Ovary (tissue), 9 donors: ENCODE results near the gene CAPG. TPM values are rescaled to one million over a fixed set of nuclear protein-coding genes. Genes with fewer than 3 reads are reported as not detected.
A peak's percentile ranks its signal among the peaks of the same experiment; 100 is the strongest.
"Not testable (repeated sequence)": the region's sequence is repeated elsewhere in the genome, so short reads cannot be mapped to it uniquely, and the experiment has no call there.

Experiments used
- DNase-seq, 5 donors: peaks; one replicate each; pipeline ENCODE4 v3.0.0-alpha.2; 2019 to 2020
- H3K27ac ChIP-seq, 2 donors: fragments of 200-600 bp; one replicate each; pipeline versions ENCODE4 v1.5.1 to v1.8.0; 2019 to 2022
- H3K27me3 ChIP-seq: fragments of 200-600 bp; one replicate; pipeline ENCODE4 v1.8.0; 2022
- H3K36me3 ChIP-seq: fragments of 200-600 bp; sonication (generic); one replicate; pipeline ENCODE4 v1.5.1; 2019
- H3K4me1 ChIP-seq: one replicate; pipeline ENCODE4 v1.8.1; 2013; ENCODE audit warnings: mild to moderate bottlenecking, moderate library complexity; ENCODE audit not compliant: insufficient read depth
- H3K4me3 ChIP-seq: fragments of 200-600 bp; sonication (generic); one replicate; pipeline ENCODE4 v1.5.1; 2017
- H3K9me3 ChIP-seq, 2 donors: fragments of 200-600 bp in 1 of 2; sonication (generic) in 1 of 2; one replicate each; pipeline versions ENCODE4 v1.5.1 to v1.8.1; 2013 to 2019; ENCODE audit warnings: mild to moderate bottlenecking in 1 of 2, moderate library complexity in 1 of 2
- EP300 ChIP-seq: sonication (generic); formaldehyde crosslinking; IDR thresholded peaks from one replicate; pipeline ENCODE4 v1.6.1; 2017; ENCODE audit warnings: antibody characterized with exemption
- POLR2A ChIP-seq: fragments of 450-650 bp; IDR thresholded peaks from one replicate; pipeline ENCODE4 v1.6.1; 2017; ENCODE audit warnings: antibody characterized with exemption, mild to moderate bottlenecking, moderate library complexity
- WGBS, 3 donors: extraction: QIAGEN DNeasy Blood & Tissue Kit in 1 of 3; methylation state at CpG; one replicate each; pipeline versions ENCODE4 v1.1.5 to v1.1.7; 2013 to 2017; 5-methylcytosine and 5-hydroxymethylcytosine counted together
- intact Hi-C, 4 donors: fragments of 100-400 bp; cut with DNase I; formaldehyde crosslinking; loops; one replicate each; pipeline versions ENCODE4 v1.11.0 to v1.15.1; 2022 to 2023
- polyA plus RNA-seq, 2 donors: library from polyadenylated mRNA; stranded (reverse); fragments of 200-250 nt in 1 of 2; fragments of 350-450 nt in 1 of 2; fragmentation: Illumina TruSeq in 1 of 2; extraction: RNeasy Lipid Tissue Mini Kit (QIAGEN cat#74804) in 1 of 2; gene quantifications; one replicate each; pipeline ENCODE4 v1.2.3, GENCODE V29; 2013 to 2014
- total RNA-seq, 7 donors: library from RNA; depleted of rRNA in 2 of 7; stranded (reverse); fragments of >200 nt in 2 of 7; fragmentation: NEBNext Ultra II Directional in 3 of 7; extraction: Animal tissue kit (Norgen Biotek cat#: 25700) in 3 of 7; gene quantifications; one replicate each; pipeline versions ENCODE4 v1.1.0 to v1.2.4, GENCODE V29; 2016 to 2023
- TF ChIP-seq, protein P1 (sequence below), 3 donors: fragments of 450-650 bp in 2 of 3; fragments of 200-600 bp in 1 of 3; IDR thresholded peaks; one replicate each; pipeline versions ENCODE4 v1.5.1 to v1.8.0; 2016 to 2022; ENCODE audit warnings: antibody characterized with exemption in 3 of 3, mild to moderate bottlenecking in 1 of 3
- donor health status: DM: no; HTN: no; CAD: no; lungs with moderate emphysema.
- donor health status: DM: no; HTN: no; CAD: no.
- donor health status: Bipolar disorder and iron deficiency.
- donor health status: DM: yes; HTN: yes; CAD: no.
- donor health status: DM: no; HTN: no; CAD: no.
- donor health status: DM: yes; HTN: yes; CAD: no.

CAPG gene
- total and polyA plus RNA-seq, 9 donors: 6.8 to 97.8 (median 22.8) TPM

DNA sequence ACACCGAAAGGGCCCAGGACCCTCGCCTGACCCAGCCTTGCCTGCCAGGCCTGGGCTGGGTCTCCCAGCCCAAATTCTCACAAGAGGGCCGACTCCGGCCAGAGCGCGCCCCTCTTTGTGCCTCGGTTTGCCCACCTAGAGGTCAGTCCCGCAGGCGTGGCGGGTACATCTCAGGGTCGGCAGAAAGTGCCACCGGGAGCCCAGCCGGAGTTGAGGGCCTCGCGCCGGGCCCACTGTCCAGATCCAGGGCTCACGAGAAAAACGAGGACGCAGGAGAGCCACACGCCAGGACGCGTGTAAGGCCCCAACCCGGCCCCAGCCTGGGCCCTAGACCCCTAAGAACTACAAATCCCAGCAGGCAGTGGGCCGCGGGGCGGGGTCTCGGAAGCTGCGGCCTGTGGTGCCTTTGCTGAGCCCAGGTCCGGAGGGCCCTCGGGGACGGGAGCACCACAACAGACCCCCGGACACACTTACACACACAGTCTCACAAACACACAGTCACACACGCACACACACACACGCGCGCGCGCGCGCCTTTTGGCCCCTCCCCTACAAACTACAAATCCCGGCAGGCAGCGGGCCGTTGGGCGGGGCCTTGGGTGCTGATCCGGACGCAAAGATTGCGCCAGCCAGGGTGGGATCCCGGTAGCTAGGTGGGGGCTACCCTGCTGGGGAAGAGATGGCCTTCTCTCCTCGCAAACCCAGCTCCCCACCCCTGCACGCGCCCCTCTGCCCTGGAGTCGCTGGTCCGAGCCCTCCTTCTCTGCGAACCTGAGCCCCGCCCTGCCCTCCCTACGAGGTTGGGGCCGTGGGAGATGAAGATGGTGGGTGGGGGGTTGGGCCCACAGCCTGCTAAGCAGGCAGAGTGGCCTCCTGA is 8.2 kb upstream of the CAPG start, which contains the start of gene SH2D6:
TSS of gene SH2D6 (plus strand) at position 583 of the 877 bp plus-strand sequence. CDS start 10,752 bp downstream, outside the sequence.
- Histone ChIP-seq H3K27me3 (no peaks in the 10 kb centered on the region), H3K4me1 (peaks cover 5% of the 10 kb centered on the region), H3K27ac (peak within 1 kb of the TSS; percentile 71 to 87), H3K4me3 (peak within 1 kb of the TSS; percentile 65), H3K9me3 (no peaks in the 10 kb centered on the region), H3K36me3 (no peaks in the 10 kb centered on the region)
- WGBS, 3 donors: 13 to 23% (median 15%) methylated on average over 42 to 57 of the region's 57 CpGs
- intact Hi-C loops: no loop called here
- TF ChIP-seq, protein P1, sequence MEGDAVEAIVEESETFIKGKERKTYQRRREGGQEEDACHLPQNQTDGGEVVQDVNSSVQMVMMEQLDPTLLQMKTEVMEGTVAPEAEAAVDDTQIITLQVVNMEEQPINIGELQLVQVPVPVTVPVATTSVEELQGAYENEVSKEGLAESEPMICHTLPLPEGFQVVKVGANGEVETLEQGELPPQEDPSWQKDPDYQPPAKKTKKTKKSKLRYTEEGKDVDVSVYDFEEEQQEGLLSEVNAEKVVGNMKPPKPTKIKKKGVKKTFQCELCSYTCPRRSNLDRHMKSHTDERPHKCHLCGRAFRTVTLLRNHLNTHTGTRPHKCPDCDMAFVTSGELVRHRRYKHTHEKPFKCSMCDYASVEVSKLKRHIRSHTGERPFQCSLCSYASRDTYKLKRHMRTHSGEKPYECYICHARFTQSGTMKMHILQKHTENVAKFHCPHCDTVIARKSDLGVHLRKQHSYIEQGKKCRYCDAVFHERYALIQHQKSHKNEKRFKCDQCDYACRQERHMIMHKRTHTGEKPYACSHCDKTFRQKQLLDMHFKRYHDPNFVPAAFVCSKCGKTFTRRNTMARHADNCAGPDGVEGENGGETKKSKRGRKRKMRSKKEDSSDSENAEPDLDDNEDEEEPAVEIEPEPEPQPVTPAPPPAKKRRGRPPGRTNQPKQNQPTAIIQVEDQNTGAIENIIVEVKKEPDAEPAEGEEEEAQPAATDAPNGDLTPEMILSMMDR (IDR thresholded peaks at IDR 0.05): no peak
- TF ChIP-seq POLR2A: peak; percentile 75
- peak; percentile 82 to 90 (median 88) for DNase-seq

DNA sequence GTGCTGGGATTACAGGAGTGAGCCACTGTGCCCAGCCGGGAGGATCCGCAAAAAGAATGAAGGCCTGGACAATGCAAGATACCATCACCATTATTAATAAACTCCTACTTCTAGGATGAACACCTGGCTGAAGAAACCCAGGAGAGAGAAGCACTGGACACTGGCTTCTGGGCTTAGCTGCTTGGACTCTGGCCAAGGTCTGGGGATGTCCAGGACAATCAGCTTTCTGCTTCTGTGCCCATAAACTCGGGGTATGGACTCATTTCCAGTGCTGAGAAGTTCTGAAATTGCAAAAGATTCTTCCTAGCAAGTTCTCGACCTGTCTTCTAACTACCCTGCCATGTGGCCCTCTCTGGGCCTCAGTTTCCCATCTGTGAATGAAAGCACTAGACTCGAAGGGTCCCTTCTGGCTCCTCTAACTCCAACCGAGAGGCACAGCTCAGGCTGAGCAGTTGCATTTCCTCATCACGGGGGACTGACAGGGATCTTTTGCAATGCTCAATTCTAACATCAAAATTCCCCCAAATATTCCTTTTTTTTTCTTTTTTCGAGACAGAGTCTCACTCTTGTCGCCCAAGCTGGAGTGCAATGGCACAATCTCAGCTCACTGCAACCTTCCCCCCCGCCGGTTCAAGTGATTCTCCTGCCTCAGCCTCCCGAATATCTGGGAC is 5.9 kb upstream of the CAPG start:
- H3K9me3 ChIP-seq: no peaks in the 10 kb centered on the region
- peaks cover 5% of the 10 kb centered on the region for H3K4me1 ChIP-seq
- no peak for TF ChIP-seq EP300
- no peak for DNase-seq
- WGBS, 3 donors: 79 to 85% (median 85%) methylated on average over 12 of the region's 12 CpGs
- H3K36me3 ChIP-seq: no peaks in the 10 kb centered on the region
- H3K4me3 ChIP-seq: no peak overlapping the region
- intact Hi-C loops: no loop called here
- H3K27me3 ChIP-seq: no peaks in the 10 kb centered on the region
- H3K27ac ChIP-seq: no peak overlapping the region

DNA sequence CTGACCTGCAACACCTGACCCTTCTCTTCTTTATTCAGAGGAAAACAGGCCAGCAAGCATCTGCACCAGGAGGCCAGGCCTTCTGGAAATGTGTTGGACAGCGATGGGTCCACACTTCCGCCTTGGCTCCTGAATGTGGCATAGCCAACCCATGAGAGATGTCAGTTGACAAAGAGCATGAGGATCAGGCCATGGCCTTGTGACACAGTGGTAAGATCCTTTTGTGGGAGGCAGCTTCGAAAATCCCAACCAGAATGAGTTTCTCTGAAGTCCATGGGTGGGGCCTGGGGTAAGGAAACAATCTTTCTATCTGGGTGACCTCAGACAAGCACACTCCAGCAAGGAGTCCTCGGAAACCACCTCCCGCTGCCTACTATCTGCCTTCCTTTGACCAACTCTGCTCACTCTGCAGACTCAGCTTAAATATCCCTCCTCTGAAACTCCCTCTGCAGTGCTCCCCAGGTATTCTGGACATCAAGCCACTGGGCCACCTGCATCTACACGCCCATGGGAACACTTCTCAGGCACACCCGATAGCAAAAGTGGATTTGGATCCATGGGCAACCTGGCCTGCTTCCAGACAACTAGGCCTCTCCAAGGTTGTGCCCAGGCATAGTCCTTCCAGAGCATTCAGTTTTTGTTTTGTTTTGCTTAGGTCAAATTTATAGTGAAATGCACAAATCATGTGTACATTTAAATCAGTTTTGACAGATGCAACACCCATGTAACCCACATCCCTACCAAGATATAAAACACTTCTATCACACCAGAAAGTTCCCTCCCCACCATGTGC is 4.8 kb upstream of the CAPG start:
- H3K27ac ChIP-seq: no peak overlapping the region
- H3K9me3 ChIP-seq: no peaks in the 10 kb centered on the region
- WGBS, 3 donors: 92 to 98% (median 94%) methylated on average over 7 of the region's 7 CpGs
- H3K36me3 ChIP-seq: no peaks in the 10 kb centered on the region
- peaks cover 5% of the 10 kb centered on the region for H3K4me1 ChIP-seq
- H3K27me3 ChIP-seq: no peaks in the 10 kb centered on the region
- H3K4me3 ChIP-seq: no peak overlapping the region
- no peak for DNase-seq
- intact Hi-C loops: no loop called here
- TF ChIP-seq EP300 (no peak), POLR2A (no peak)
- TF ChIP-seq, protein P1 (IDR thresholded peaks at IDR 0.05): no peak

DNA sequence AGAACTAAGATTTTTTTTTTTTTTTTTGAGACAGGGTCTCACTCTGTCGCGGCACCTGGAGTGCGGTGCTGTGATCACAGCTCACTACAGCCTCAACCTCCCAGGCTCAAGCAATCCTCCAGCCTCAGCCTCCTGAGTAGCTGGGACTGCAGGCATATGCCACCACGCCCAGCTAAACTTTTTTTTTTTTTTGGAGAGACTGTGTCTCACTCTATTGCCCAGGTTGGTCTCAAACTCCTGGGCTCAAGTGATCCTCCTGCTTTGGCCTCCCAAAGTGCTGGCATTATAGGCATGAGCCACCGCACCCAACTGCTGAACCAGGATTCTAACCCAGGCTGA is 4.2 kb upstream of the CAPG start:
- H3K36me3 ChIP-seq, H3K9me3 ChIP-seq, DNase-seq, H3K4me1 ChIP-seq, intact Hi-C loops, H3K27ac ChIP-seq, H3K27me3 ChIP-seq, H3K4me3 ChIP-seq: not testable (repeated sequence)
- 62 to 74% (median 69%) methylated on average over 5 of the region's 5 CpGs for WGBS, 3 donors
